PFSK-1 (cell line): Measurements from ENCODE around the gene PHLDB3.

Source experiments
- FOXP2 ChIP-seq: optimal IDR thresholded peaks from 2 replicates; pipeline ENCODE3; 2011; ENCODE audit warnings: borderline replicate concordance, control low read depth, inconsistent platforms; ENCODE audit not compliant: insufficient read depth; ENCODE audit errors: extremely low read length, extremely low read depth
- POLR2AphosphoS5 ChIP-seq: IDR thresholded peaks from 2 replicates; pipeline ENCODE4 v1.6.1; 2012; ENCODE audit warnings: low read depth, mild to moderate bottlenecking, control low read depth, low read length, moderate library complexity
- SIN3A ChIP-seq: IDR thresholded peaks from 2 replicates; pipeline ENCODE4 v1.6.1; 2012; ENCODE audit warnings: mild to moderate bottlenecking, low read length, moderate library complexity, borderline replicate concordance; ENCODE audit not compliant: insufficient read depth
- TAF1 ChIP-seq: IDR thresholded peaks from 2 replicates; pipeline ENCODE4 v1.6.1; 2012; ENCODE audit warnings: low read length, control low read depth, borderline replicate concordance; ENCODE audit not compliant: insufficient read depth
- TF ChIP-seq, protein P1 (sequence below), 2 experiments: IDR thresholded peaks; 2 replicates each; pipeline versions ENCODE4 v1.6.1 to v1.8.0; 2011 to 2012; ENCODE audit warnings: low read depth in 2 of 2, low read length in 2 of 2, control low read depth in 1 of 2, inconsistent platforms in 1 of 2, mild to moderate bottlenecking in 1 of 2, moderate library complexity in 1 of 2; ENCODE audit not compliant: insufficient read depth in 1 of 2

PHLDB3 gene

GRCh38 chr19:43457809-43458208 is 46.7 kb downstream of the PHLDB3 start:
- TF ChIP-seq POLR2AphosphoS5: no peak
- no peak for TF ChIP-seq FOXP2
- TF ChIP-seq TAF1: no peak
- TF ChIP-seq SIN3A: no peak

- no peak for TF ChIP-seq SIN3A
- TF ChIP-seq POLR2AphosphoS5: no peak
- TF ChIP-seq FOXP2: no peak
- no peak for TF ChIP-seq TAF1
- TF ChIP-seq, protein P1, sequence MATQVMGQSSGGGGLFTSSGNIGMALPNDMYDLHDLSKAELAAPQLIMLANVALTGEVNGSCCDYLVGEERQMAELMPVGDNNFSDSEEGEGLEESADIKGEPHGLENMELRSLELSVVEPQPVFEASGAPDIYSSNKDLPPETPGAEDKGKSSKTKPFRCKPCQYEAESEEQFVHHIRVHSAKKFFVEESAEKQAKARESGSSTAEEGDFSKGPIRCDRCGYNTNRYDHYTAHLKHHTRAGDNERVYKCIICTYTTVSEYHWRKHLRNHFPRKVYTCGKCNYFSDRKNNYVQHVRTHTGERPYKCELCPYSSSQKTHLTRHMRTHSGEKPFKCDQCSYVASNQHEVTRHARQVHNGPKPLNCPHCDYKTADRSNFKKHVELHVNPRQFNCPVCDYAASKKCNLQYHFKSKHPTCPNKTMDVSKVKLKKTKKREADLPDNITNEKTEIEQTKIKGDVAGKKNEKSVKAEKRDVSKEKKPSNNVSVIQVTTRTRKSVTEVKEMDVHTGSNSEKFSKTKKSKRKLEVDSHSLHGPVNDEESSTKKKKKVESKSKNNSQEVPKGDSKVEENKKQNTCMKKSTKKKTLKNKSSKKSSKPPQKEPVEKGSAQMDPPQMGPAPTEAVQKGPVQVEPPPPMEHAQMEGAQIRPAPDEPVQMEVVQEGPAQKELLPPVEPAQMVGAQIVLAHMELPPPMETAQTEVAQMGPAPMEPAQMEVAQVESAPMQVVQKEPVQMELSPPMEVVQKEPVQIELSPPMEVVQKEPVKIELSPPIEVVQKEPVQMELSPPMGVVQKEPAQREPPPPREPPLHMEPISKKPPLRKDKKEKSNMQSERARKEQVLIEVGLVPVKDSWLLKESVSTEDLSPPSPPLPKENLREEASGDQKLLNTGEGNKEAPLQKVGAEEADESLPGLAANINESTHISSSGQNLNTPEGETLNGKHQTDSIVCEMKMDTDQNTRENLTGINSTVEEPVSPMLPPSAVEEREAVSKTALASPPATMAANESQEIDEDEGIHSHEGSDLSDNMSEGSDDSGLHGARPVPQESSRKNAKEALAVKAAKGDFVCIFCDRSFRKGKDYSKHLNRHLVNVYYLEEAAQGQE (IDR thresholded peaks at IDR 0.05; ENCODE audit: insufficient read depth in 1 of 2, low read depth in 2 of 2, low read length in 2 of 2): no peak
These were observed 49.0 kb downstream of the PHLDB3 start for GRCh38 chr19:43455321-43456113.

DNA sequence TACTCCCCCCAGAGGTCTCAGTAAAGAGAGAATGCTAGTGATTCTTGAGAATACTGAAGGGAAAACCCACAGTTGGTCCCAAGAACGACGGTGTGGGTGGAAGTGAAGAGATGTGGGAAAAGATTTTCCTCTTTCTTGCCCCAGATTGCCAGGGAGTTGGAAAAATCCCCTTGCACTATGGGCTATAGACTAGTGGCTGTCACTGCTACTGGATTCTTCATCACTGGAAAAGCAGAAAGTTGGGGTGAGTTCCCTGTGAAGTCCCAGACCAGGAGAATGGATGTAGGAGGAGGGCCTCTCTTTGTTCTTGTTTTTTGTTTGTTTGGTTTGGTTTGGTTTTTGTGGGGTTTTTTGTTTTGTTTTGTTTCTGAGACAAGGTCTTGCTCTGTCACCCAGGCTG is 50.5 kb downstream of the PHLDB3 start:
- TF ChIP-seq POLR2AphosphoS5 (no peak), TAF1 (no peak), FOXP2 (no peak), SIN3A (no peak)
- TF ChIP-seq, protein P1 (IDR thresholded peaks at IDR 0.05; ENCODE audit: insufficient read depth in 1 of 2, low read depth in 2 of 2, low read length in 2 of 2): no peak

DNA sequence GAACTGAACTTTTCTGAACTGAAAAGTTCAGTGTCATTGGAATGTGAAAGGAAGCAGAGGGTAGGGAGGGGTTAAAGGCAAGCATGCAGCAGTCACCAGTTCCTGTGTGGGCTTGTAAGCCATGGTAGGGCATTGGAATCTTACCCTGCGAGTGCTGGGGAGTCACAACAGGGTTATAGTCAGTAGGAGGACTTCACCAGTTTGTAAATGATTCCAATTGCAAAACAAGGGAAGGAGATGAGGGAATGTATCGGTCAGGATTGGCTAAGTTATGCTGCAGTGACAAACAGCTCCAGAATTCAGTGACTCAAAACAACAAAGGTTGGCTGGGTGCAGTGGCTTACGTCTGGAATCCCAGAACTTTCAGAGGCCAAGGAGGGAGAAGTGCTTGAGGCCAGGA is 52.0 kb downstream of the PHLDB3 start:
- TF ChIP-seq SIN3A (no peak), FOXP2 (no peak), POLR2AphosphoS5 (no peak), TAF1 (no peak)
- TF ChIP-seq, protein P1 (IDR thresholded peaks at IDR 0.05; ENCODE audit: insufficient read depth in 1 of 2, low read depth in 2 of 2, low read length in 2 of 2): no peak

GRCh38 chr19:43450545-43450997 is 54.0 kb downstream of the PHLDB3 start:
- TF ChIP-seq POLR2AphosphoS5: no peak
- TF ChIP-seq FOXP2: no peak
- TF ChIP-seq SIN3A: no peak
- TF ChIP-seq, protein P1 (IDR thresholded peaks at IDR 0.05; ENCODE audit: insufficient read depth in 1 of 2, low read depth in 2 of 2, low read length in 2 of 2): no peak
- TF ChIP-seq TAF1: no peak
